NCI-H2227 treated with DMSO at 0.1 percent for 48 hours (cell line): ENCODE results near the gene SFMBT2.
"Not testable (repeated sequence)": the region's sequence is repeated elsewhere in the genome, so short reads cannot be mapped to it uniquely, and the experiment has no call there.

ENCODE experiments used
- DNase-seq: peaks from one replicate; lab custom pipeline; 2025; lab: John Stamatoyannopoulos, UW

Gene SFMBT2

DNA sequence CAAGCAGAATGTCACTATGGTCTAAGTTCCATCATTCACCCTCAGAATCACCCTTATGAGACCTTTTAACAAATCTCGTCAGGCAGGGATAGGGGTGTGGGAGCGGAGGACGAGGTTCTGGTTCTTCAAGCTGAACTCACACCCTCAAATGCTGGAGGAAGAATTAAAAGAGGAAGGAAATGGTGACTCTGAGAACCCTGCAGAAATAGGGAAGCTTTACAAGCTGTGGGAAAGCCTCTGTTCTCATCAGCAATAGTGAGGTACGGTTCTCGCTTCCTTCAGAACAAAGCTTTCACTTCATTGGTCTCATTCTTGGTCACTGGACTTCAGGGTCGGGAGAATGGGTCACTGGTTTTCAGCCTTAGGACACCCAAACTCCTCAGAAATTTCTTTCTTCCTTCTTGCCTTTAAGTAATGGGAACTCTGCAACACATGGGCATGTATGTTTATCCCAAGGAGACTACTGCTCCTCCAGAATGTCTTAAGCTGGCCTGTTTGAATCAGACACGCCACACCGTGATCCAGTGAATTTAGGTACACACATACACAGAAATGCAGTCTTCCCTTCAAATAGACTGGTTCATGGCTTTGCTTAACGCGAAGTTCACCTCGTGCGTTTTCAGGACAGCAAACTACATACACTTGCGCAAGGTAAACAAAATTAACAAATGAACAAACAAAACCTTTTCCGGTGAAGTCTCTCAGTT, 226.0 kb downstream of the SFMBT2 start:
- DNase-seq, result no peak

DNA sequence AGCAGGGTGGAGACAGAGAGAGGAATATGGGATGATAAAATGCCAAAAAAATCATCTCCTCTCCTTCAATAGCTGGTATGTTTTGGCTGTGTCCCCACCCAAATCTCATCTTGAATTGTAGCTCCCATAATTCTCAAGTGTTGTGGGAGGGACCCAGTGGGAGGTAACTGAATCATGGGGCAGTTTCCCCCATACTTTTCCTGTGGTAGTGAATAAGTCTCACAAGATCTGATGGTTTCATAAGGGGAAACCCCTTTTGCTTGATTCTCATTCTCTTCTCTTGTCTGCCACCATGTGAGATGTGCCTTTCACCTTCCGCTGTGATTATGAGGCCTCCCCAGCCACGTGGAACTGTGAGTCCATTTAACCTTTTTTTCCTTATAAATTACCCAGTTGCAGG, 226.7 kb downstream of the SFMBT2 start:
- not testable (repeated sequence) for DNase-seq

DNA sequence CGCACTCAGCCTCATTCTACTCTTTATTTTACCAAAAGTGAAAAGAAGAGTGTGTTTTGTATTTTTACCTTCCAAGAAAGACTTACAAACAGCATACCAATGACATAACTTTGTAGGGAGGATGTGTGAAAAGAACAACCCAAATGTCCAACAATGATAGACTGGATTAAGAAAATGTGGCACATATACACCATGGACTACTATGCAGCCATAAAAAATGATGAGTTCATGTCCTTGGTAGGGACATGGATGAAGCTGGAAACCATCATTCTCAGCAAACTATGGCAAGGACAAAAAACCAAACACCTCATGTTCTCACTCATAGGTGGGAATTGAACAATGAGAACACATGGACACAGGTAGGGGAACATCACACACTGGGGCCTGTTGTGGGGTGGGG, 228.5 kb downstream of the SFMBT2 start:
- not testable (repeated sequence) for DNase-seq

DNA sequence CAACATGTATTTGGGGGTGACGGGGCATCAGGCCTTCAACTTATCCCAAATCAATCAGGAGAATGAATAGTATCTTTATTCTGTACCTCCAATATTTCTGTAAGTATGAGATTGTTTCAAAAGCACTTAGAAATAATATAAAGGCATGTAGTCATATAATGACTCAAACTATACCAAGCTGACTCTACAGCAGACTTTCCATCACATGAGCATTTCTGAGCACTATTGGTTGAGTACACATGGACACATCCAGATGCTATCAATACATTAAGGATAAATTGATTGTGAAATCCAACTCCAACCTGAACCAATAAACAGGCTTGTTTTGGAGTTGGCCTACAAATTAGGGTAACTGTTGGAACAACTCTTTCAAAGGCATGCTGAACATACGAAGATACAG, 229.4 kb downstream of the SFMBT2 start:
- DNase-seq, result no peak

DNA sequence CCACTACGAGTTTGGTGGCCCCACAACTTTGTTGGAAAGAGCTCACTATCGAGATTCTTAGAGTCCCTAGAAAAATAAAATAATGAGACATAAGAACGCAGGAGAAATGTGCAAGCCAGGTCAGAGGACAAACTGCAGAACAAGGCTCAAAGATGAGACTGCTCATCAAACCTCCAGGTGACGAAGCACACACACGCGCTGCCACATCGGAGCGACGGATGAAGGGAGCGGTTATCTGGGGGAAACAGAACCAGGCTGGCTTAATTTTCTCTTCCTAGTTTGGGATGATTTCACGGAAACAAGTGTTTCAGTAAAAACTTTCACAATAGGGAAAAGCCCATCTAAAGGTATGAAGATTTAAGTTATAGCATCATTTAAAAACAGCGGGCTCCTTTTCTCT, 231.3 kb downstream of the SFMBT2 start:
- DNase-seq, result no peak

DNA sequence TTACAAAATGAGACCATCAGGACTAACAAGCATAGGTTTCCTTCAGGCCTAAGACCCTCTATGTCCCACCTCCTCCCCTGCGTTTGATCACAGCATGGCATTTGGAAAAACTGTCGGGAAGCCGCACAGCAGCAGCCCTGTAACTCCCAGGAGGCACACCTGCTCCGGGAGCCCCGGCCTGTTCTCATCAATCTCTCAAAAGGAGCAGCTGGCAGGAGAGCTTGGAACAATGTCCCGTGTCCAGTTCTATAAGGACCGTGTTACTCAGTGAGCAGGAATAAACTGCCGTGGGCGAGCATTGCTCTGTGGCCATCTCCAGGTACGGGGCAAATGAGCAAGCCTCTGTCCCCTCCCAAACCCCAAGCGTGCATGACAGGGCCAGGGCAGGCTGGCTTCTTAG, 236.9 kb downstream of the SFMBT2 start:
- no peak for DNase-seq

DNA sequence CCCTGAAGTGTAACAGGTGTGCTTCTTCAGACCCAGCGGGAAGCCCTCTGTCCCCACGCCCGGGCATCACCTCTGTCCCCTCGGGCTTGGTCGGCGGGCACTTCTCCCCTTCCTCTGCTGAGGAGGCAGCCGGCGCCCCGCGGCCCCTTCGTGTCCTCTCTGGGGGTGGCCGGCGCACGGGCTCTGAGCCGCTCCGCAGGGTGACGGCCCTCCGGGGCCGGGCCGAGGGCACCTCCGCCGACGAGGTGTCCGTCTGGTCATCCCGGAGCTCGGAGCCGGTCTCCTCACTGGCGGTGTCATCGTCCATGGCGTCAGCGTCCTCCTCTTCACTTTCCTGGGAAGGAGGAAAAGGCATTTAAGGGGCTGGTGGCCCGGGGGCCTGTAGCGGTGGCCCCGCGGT, 239.0 kb downstream of the SFMBT2 start:
- no peak for DNase-seq

DNA sequence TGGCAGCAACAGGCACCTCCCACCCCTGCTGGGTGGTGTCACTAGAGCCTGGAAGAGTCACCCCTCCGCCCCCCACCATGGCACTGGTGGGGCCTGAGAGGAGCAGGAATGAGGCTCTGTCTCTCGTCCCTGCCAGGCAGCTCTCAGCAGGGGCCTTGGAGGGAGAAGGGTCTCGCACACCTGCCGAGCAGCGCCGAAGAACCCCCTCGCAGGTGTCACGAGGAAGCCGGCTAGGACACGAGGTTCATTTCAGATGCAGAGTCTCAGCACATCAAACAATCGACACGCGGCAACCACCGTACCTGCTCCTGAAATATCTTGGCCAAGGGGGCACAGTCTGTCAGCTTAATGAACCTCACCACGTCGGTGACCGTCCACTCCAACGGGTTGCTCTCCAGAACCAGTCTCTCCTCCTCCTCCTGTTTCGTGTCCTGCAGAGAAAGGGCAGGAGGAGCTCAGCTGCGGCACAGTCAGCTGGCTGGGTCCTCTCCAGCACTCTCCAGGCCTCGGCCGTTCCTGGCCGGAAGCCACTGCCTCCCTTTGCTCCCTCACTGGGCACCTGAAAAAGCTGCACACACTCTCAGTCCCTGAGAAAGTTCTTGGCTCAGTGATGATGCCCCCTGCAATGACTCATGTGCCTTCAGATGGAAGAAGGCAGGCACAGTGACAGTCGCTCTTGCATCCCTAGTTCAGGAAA, 240.1 kb downstream of the SFMBT2 start:
- no peak for DNase-seq

DNA sequence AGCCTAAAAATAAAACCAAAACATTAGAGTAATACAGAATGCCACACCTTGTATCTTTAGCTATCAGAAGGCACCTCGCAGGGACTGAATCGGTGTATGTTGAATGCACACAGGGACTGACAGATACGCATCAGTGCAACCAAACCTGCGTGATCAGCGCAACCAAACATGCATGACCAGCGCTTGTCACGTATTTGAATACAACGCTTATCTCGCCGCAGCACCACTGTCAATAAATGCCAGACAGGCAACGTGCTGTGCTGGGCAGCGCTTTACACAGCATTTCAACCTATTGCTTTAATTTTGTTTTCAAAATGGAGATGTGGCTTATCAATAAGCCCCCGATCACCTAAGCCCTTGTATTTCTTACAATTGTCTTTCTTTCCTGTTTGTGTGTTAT, 242.4 kb downstream of the SFMBT2 start:
- no peak for DNase-seq

DNA sequence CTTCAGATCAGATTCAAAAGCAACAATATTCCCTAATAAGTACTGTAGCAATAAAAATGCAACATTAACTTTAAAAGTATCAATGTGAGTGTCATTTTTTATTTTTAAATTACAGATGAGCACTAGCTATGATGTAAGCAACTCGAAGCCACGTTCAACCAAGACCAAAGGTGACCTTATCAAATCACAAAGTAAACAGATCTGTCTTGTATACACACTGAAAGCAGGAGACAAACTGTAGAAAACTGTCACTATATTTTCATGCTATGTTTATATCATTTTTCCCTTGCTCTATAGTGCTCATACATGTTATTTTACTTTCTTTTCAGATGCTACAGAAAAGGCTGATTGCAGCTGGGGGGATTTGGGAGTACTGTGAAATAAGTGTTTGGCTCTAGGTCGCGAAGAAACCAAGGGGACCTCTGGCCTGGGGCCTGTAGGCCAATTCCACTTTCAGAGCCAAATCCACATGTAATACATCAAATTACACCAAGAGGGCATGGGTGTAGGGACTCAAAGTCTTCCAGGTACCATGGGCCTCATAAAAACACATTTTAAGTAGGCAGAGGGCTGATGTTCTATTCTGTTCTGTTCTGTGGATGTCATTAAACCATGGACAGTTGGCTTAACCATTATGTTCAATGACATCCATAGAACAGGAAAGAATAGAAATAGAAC, 245.2 kb downstream of the SFMBT2 start:
- no peak for DNase-seq

DNA sequence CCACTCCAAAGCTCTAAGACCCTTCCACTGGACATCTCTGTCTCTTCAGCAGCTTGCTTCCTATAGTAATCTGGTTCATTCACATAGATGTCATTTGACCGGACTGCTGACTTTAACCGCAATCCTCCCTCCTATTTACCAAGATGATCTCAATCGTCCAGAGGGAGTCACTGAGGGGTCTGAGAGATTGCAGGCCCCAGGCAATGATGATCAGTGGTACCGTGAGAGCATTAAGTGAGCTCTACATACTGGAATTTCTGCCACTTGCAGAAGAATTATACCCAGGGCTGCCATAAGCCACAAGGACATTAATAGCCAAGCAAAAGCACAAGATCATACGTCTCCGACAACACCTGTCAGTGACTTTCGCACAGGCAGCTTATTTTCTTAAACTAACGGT, 245.9 kb downstream of the SFMBT2 start:
- DNase-seq, result no peak

DNA sequence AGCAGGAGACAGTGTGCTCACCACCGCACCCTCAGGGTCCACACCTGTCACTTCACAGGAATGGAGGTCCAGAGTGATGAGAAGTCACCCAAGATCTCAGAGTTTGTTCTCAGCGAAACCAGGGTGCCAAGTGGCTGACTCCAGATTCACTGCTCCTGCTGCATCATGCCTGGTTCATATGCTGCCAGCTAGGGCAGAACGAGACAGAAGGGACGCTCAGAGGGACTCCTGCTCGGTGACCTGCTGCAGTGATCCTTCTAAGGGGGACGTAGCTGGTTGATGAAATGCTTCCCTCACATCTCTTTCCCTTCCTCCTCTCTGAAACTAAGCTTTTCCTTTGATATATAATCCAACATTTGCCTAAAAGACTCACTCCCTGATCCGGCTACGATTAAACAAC, 248.5 kb downstream of the SFMBT2 start:
- no peak for DNase-seq

DNA sequence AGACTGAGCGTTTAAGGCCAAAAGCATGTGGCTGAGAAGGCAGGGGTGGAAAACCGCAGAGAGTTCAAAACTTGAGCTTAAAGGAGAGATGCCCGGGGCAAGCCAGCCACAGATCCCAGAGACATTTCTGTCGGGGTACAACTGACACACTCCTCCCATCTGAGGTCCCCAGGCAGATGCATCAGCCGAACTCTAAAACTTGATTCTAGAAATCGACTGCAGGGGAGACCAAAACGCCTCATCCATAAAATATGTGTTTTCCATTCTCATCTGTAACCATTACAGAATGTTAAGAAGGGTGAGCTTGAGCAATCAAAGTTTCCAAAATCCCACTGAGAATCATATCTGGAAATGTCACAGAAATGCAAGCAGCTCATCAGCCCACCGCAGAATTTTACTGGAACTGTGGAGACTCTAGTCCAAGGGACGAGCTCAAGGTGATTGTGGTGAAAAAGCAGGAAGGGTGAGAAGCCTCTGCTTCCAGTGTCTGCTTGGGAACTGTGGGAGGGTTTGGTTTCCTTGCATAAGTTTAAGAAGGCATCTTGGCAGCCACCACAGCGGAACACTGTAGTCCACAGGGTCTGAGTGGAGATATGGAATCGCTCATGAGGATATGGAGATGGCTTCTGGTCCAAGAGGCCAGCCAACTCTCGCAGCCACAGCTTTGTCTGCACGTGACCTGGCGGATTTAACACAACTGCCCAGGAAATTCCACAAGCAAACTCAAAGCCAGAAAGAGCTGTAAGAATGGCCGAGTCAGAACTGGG, 249.2 kb downstream of the SFMBT2 start:
- no peak for DNase-seq

DNA sequence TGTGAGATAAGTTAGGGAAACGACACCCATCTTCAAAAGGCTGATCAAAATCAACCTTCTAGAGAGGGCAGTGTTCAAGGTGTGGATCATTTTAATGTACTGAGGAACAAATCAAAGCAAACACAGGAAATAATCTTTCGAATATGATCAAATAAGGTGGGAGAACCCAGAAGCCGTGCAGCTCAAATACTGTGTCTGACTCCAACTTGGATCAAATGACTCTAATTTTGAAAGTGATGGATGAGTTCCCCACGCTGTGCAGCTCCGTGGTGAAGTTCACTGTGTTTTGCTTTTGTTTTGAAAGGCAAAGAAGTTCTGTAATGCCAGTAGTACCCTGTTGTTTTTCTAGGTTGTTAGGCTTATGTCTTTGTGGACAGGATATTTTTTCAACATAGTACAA, 250.9 kb downstream of the SFMBT2 start:
- DNase-seq, result no peak

DNA sequence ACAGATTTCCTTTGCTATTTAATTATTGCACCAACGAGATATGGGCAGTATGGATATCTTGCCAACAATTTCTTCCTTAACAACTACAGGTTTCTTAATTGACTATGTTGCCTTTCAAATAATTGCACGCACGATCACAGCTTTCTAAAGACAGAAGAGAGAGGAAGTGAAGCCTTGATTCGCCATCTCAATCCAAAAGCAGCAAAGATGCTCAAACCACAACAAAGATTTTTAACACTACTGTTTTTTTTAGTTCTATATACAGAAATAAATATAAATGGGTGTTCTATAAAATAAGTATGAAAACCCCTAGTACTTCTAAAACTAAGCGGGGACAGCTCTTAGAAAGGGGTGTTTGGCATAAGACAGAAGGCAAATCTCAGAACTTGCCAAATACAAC, 251.3 kb downstream of the SFMBT2 start:
- DNase-seq, result no peak

DNA sequence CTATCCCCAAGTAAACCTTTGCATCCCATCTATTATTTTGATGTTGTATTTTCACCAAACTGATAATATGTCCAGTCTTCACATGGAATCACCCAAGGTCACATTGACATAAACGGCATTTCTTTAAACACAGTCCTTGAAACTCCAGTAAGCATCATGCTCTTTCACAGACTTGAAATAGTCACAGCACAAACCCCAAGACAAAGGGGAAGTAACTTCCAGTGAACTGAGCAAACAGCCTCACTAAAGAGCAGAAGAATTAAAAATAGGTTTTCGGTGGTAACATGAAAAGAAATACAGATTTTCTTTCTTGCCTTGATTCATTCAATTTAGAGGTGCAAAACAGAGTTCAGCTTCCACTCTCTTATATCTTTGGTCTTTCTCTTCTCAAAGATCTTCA, 253.7 kb downstream of the SFMBT2 start:
- no peak for DNase-seq

DNA sequence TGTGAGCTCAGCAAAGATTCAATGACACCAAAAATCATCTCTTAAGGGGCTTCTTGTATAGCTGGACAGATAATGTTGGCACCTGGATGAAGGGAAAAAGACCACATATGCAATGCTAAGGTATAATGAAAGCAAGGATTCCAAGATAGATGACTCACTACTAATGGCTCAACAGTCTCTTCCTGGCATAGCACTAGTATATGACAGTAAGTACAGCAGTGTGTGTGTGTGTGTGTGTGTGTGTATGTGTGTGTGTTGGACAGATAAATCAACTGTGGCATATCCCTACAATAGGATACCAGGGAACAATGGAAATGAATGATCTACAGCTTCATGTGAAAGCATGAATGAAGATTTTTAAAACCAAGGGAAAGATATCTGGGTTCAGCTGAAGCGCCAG, 257.1 kb downstream of the SFMBT2 start:
- no peak for DNase-seq

DNA sequence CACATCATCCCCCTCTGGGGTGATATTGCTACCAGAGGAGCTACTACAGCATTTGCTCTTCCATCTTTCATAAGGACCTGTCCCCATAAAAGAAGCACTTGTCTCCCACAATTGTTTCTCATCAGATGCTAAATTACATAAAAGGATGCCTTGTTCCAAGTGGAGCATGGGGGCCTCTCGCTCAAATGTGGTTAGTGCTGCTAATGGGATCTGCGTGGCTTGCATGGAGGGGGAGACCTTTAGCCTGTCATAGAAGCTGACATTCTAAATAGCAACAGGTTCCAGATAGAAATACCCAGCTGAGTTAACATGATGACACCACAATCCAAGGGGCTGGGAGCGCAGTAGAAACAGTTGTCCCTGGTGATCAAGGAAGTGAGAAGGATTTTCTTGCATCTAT, 257.9 kb downstream of the SFMBT2 start:
- DNase-seq, result no peak

DNA sequence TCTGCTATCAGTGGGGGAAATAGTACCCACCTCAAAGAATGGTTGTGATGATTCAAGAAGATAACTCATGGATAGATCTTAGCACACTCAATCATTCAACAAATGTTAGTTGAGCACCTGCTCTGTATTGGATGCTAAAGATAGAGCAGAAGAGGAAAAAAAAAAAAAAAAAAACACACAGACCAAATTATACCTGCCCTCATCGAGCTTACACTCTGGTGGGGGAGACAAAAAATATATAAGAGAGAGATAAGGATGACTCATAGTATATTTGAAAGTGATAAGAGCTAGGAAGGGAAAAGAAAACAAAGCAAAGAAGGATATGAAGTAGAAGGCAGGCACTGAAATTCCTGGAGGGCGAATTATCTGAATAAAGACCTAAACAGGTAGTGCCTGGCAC, 258.5 kb downstream of the SFMBT2 start:
- DNase-seq, result no peak

DNA sequence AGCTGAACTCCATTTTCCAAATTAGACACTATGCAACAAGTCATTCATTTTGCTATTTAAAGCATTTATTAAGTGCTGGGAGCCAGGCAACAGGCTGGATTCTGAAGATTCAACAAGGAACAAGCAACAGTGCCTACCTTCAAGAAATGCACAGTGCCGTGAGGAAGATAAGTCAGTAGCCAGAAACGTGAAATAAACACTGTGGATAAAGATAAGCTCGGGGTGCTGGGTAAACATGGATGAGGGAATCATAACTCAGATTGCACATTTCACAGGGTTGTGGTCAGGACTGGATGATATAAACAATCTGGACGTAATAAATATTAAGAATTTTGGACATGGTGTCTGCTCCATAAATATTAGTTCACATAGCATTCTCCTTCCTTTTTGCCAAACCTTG, 259.3 kb downstream of the SFMBT2 start:
- DNase-seq, result no peak

DNA sequence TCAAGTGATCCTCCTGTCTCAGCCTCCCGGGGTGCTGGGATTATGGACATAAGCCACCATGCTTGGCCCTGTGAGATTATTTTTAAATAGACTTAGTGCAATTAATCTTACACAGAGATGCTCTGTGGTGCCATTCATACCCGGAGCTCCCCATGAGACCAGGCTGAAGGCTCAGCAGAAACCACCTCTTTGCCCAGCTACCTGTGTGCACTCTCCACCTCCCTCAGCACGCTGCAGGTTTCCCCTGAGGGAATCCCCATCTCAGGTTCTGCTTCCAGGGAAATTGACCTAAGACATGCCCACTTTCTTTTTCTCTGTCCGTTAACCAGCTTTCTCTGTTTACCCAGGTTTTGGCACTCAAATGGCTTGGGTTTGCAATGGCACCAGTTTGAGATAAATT, 260.5 kb downstream of the SFMBT2 start:
- DNase-seq, result no peak

DNA sequence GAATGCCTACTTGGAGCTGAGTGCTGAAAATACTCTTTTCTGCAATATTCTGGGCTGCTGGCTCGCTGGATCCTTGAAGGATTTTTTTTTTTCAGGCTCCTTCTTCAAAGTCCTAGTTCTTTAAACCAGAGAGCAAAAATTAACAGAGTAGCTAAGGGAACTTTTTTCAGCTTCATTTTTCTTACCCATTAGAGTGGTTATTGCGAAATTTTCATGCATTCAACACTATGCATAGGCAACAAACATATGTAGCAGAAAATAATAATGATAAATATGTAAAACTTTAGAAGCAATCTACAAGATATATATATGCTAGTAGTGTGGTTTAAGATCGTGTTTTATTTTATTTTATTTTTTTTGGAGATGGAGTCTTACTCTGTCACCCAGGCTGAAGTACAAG, 264.6 kb downstream of the SFMBT2 start:
- no peak for DNase-seq

DNA sequence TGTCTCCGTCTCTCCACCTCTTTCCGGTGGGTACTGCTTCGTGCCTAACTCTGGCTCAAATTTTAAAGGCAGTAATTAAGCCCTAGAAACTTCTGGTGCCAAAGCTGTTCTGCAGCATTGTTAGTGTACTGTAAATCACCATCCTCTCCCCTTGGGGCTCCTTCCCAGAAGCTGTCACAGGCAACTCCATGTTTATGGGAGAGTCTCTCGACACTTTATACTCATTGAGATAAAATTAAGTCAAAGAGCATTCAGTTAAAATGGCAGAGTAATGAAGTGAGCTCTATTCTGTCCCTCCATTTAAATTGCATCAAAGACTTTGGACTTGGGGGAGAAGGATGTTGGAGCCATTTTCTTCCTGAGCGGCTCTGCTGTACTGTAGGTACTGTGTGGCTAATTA, 274.8 kb downstream of the SFMBT2 start:
- no peak for DNase-seq
